Islet precursor cell (in vitro differentiated cells): ENCODE data around the gene DMXL2.
"Not testable (repeated sequence)": the region's sequence is repeated elsewhere in the genome, so short reads cannot be mapped to it uniquely, and the experiment has no call there.

Source experiments
- DNase-seq: peaks from one replicate; pipeline ENCODE4 v3.0.0-alpha.2; 2018

The DMXL2 gene

GRCh38 chr15:51576286-51576850, 46.2 kb downstream of the DMXL2 start:
- no peak for DNase-seq

GRCh38 chr15:51575775-51576174, 46.8 kb downstream of the DMXL2 start:
- no peak for DNase-seq

GRCh38 chr15:51573352-51573751, 49.2 kb downstream of the DMXL2 start:
- DNase-seq: not testable (repeated sequence)

DNA sequence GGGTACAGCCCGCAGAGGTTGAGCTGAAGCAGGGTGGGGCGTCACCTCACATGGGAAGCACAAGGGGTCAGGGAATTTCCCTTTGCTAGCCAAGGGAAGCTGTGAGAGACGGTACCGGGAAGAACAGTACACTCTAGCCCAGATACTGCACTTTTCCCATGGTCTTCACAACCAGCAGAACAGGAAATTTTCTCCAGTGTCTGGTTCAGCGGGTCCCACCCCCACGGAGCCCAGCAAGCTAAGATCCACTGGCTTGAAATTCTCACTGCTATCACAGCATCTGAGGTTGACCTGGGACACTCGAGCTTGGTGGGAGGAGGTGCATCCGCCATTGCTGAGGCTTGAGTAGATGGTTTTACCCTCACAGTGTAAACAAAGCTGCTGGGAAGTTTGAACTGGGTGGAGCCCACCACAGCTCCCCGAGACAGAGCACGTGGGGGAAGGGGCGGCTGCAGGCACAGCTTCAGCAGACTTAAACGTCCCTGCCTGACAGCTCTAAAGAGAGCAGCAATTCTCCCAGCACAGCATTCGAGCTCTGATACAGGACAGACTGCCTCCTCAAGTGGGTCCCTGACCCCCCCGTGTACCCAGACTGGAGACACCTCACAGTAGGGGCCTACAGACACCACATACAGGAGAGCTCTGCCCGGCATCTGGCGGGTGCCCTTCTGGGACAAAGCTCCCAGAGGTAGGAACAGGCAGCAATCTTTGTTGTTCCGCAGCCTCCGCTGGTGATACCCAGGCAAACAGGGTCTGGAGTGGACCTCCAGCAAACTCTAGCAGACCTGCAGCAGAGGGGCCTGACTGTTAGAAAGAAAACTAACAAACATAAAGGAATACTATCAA, 53.4 kb downstream of the DMXL2 start:
- peak; percentile 66 for DNase-seq

DNA sequence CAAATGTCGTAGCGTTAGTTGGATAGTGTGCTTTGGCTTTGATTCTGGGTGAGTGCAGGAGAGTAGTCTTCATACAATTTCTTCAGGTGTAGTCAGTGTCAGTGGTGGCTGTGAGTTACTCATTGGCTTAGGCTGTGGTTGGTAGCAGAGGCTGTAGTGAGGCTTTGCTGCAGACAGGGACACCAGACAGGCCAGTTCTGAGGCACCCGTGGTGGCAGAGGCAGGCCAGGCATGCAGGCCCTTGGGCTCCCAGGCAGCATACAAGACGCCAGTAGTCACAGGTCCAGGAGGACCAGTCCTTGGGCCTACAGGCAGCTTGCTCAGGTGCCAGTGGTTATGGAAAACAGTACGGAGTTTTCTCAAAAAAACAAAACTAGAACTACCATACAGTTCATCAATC, 61.3 kb downstream of the DMXL2 start:
- DNase-seq: peak; percentile 91

DNA sequence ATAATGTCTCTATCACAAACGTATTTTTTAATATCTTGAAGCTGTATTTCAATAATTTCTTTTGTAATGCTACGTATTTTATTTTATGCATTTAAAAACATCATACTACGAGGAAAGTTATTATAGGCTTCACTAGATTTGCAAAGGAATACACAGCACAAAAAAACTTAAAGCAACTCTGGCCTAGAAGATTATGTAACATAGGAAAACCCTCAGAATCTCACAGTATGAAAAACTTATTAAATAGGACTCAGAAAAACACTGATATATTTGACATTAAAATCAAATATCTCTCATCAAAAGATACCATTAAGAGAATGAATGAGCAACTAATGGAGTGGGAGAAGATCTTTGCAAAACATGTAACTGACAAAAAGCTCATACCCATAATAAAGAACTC, 63.7 kb downstream of the DMXL2 start:
- no peak for DNase-seq

GRCh38 chr15:51558411-51558810, 64.2 kb downstream of the DMXL2 start:
- DNase-seq: no peak

- no peak for DNase-seq
Observed at GRCh38 chr15:51550841-51551240, 71.7 kb downstream of the DMXL2 start.

DNA sequence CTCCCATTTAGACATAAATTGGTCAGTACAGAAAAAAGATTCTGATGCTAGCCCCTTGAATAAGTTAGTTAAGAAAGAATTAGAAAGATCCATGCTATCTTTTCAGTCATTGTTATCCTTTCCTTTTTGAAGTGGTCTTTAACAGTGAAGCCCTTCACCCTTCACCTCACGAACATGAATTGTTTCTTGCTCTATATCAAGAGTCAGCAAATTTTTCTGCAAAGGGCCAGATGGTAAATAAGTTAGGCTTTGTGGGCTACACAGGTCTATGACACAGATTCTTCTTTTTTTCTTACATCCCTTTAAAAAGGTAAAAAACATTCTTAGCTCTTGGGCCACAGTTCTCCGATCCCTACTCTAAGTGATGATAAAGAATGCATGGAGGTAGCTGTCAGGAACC, 74.9 kb downstream of the DMXL2 start:
- DNase-seq: no peak

- no peak for DNase-seq
Observed at GRCh38 chr15:51536965-51537574, 85.5 kb downstream of the DMXL2 start.

- DNase-seq: no peak
Observed at GRCh38 chr15:51533672-51534398, 88.7 kb downstream of the DMXL2 start.

DNA sequence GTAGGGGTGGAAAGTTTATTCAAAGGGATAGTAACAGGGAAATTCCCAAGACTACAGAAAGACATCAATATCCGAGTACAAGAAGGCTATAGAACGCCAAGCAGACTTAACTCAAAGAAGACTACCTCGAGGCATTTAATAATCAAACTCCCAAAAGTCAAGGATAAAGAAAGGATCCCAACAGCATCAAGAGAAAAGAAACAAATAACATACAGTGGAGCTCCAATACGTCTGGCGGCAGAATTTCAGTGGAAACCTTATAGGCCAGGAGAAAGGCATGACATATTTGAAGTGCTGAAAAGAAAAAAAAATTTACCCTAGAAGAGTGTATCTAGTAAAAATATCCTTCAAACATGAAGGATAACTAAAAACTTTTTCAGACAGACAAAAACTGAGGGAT, 95.6 kb downstream of the DMXL2 start:
- no peak for DNase-seq

GRCh38 chr15:51524376-51524775, 98.2 kb downstream of the DMXL2 start:
- DNase-seq: no peak

DNA sequence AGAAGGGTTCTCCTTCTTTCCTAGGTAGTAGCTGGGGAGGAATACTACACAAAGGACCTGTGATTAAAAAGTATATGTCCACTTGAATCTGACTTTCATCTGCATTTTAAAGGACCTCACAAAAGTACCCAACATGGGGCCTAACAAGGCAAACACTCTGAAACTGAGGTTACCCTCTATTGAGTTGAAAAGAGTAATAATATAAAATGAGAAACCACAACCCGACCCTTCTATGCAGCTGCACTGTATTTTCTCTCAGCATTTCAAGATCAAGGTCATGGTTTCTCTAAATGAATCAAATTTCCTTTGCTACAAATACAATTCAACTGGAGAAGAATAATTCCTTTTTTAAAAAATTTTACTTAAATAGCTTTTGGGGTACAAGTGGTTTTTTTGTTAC, 106.3 kb downstream of the DMXL2 start:
- no peak for DNase-seq

DNA sequence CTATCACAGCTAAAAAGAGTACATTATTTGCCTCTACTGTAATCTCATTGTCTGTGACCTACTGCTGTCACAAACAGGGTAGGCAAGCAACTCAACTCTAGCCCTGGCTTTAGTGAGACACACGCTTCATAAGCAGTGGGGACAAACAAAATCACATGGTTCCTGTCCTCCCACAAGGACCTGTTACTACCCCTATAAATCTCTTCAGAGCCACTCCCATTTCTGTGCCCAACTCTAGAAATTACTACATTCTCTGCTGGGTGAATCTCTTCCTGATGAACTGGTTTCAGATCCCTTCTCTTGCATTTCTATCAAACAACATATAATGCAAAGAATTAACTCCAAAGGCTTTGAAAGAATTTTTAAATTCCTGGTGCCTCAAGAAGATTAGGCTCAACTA, 117.3 kb downstream of the DMXL2 start:
- no peak for DNase-seq

- DNase-seq: no peak
Observed at GRCh38 chr15:51503003-51503402, 119.6 kb downstream of the DMXL2 start.

DNA sequence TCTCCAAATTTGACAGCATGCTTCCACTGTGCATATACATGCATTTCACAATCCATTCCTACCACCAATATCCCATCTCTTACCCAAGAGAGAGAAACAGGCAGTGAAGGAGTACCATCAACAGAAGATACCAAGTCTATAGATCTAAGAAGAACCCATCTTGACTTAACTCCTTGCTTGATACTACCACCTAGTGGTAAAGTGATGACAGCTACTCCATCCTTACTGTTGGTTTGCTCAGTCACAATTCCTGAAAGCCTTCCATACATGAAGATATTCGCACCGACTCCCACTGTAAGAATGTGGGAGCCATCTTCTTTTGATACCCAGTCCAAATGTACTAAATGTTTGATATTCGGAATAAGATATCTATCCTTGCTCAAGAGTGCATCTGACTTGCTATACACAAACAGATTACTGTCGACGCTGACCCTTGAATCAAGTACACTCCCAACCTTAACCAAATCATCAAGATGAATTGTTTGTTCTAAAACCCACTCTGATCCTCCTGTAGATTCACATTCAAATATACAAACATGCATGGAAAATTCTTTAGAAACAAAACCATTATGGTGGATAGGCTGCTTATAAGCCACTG, 123.1 kb downstream of the DMXL2 start:
- DNase-seq: no peak

- no peak for DNase-seq
Observed at GRCh38 chr15:51497806-51498205, 124.8 kb downstream of the DMXL2 start.

- DNase-seq: no peak
Observed at GRCh38 chr15:51496246-51496645, 126.3 kb downstream of the DMXL2 start.

GRCh38 chr15:51494411-51495314, 127.9 kb downstream of the DMXL2 start:
- no peak for DNase-seq

DNA sequence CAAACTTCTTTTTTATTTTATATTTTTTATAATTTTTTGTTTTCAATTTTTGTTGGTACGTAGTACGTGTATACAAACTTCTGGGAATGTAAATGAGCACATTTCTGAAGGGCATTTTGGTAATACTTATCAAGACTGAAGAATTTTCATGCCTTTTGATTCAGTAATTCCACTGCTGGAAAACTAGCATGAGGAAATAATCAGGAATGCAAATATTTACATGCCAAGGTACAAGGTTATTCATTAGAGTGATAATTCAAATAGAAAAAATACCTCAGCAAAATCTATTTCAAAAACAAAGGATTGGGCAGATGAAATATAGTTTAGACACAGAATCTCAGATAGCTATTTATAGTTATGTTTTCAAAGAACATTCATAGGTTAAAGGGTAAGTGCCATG, 128.7 kb downstream of the DMXL2 start:
- DNase-seq: no peak

GRCh38 chr15:51492528-51492927, 130.0 kb downstream of the DMXL2 start:
- no peak for DNase-seq
